ENCODE measurements around the gene LPP. TPM values are rescaled to one million over a fixed set of nuclear protein-coding genes. Genes with fewer than 3 reads are reported as not detected.

The LPP gene
- total and polyA plus RNA-seq, 10 of the 15 experiments (the other 5 are each of a cell fraction or from before 2014, with no cell fraction given) = under 0.01 to 0.62 (median 0.03) TPM

DNA sequence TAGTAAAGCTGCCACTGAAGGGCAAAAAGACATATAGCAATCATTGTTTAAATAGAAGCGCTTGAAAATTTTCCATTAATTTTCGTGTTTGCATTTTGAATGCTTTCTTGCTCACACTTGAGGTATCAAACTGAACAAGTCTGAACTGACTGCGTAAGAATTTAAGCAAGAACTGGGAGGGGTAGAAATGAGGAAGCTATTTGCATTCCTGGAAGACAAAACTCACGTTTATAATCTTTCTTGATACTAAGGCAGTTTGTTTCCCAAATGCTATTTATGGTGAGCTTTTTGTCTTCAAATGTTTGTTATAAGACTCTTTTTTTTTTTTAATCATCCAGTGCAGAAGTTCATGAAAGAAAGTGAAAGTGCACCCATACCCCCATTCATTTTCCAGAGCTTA is 518.0 kb downstream of the LPP start (continued):
- TF ChIP-seq POLR2AphosphoS5 (IDR thresholded peaks at IDR 0.05; ENCODE audit: low read length) = no peak

DNA sequence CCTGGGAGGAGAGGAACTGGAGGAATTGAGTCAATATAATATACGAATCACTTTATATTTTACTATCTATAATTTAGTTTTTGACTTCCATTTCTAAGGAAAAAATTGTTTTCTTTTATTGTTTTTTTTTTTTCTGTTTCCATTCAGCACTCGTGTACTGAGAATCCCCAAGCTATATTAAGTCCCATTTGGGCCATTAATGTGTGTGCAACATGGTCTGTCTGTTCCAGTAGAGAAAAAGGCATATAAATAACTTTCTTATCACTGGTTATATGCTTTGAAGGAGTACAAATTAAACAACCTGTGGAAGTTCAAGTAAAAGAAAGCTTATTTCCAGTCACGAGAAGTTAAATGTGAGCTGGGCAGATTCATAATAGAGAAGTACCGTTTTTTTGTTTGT is 518.9 kb downstream of the LPP start:
- no peaks in the 10 kb centered on the region for H3K9me3 ChIP-seq (replicated peaks; ENCODE audit: control insufficient read depth, insufficient read depth, low read length)
- H3K79me2 ChIP-seq (ENCODE audit: control insufficient read depth, insufficient read depth, low read length) = no peaks in the 10 kb centered on the region
- H3K27me3 ChIP-seq (replicated peaks in 1 of 2; ENCODE audit: control insufficient read depth in 2 of 2, insufficient read depth in 2 of 2, low read length in 1 of 2) = no peaks in the 10 kb centered on the region; a peak in 1 of 4 replicates
- ChIA-PET POLR2A (interaction anchor here (0.5 kb wide), 1 partner anchor 50 kb away, joined by 3 read pairs; no protein-coding TSS in a partner anchor), SMC1A (ENCODE audit: uncharacterized antibody, unreplicated experiment) (no interaction called here), RAD21 (ENCODE audit: unreplicated experiment) (no interaction called here), CTCF (interaction anchor here (0.7 to 2.2 kb wide), 3 partner anchors 24 to 933 kb away, joined by 3 to 9 read pairs (median 4); no protein-coding TSS in a partner anchor)
- in situ Hi-C loops (cut with MboI) = no loop called here
- H3K4me3 ChIP-seq = no peak overlapping the region
- no peak for DNase-seq (ENCODE audit: low read depth, low spot score)
- no TSS peak for BruUV-seq (replicated peaks)
- H3K36me3 ChIP-seq (ENCODE audit: control insufficient read depth in 2 of 2, insufficient read depth in 2 of 2, low read length in 1 of 2) = no peaks in the 10 kb centered on the region
- H4K20me1 ChIP-seq (ENCODE audit: control insufficient read depth, insufficient read depth) = no peaks in the 10 kb centered on the region
- H2AFZ ChIP-seq (ENCODE audit: control insufficient read depth, low read depth, low read length) = no peak overlapping the region
- WGBS (ENCODE audit: insufficient coverage, insufficient replicate concordance, low lambda C conversion rate, missing lambda C conversion rate) = 11% methylated on average over 4 of the region's 4 CpGs
- H3K4me2 ChIP-seq (ENCODE audit: control insufficient read depth, insufficient read depth) = no peak overlapping the region
- H3K9ac ChIP-seq (ENCODE audit: control insufficient read depth, insufficient read depth, low read length) = no peak overlapping the region
- no peak for ATAC-seq
- intact Hi-C loops (cut with micrococcal nuclease; ENCODE audit: unreplicated experiment) = no loop called here
- H3K27ac ChIP-seq (ENCODE audit: control insufficient read depth, insufficient read depth) = no peak overlapping the region
- H3K4me1 ChIP-seq (ENCODE audit: control insufficient read depth, insufficient read depth, low read length) = no peaks in the 10 kb centered on the region
- no peak for FAIRE-seq
- TF ChIP-seq NFIC (IDR thresholded peaks at IDR 0.05; ENCODE audit: low read depth, low read length) = no peak
- TF ChIP-seq, protein P1, sequence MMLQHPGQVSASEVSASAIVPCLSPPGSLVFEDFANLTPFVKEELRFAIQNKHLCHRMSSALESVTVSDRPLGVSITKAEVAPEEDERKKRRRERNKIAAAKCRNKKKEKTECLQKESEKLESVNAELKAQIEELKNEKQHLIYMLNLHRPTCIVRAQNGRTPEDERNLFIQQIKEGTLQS (IDR thresholded peaks at IDR 0.05; ENCODE audit: borderline replicate concordance, extremely low read depth, low read depth, low read length) = no peak
- TF ChIP-seq POU2F2 (IDR thresholded peaks at IDR 0.05; ENCODE audit: borderline replicate concordance, low read depth, low read length) = no peak
- no peak for TF ChIP-seq HDAC2 (IDR thresholded peaks at IDR 0.05)
- no peak for TF ChIP-seq MXI1 (IDR thresholded peaks at IDR 0.05; ENCODE audit: low read depth, low read length)
- TF ChIP-seq TCF12 (IDR thresholded peaks at IDR 0.05; ENCODE audit: low read depth, low read length) = no peak
- no peak for TF ChIP-seq BACH1 (IDR thresholded peaks at IDR 0.05; ENCODE audit: borderline replicate concordance)
- TF ChIP-seq NFYB (IDR thresholded peaks at IDR 0.05; ENCODE audit: insufficient read depth, low read depth, low read length) = no peak
- TF ChIP-seq SUZ12 (IDR thresholded peaks at IDR 0.05; ENCODE audit: unreplicated experiment) = no peak
- TF ChIP-seq EZH2 (IDR thresholded peaks at IDR 0.05; ENCODE audit: borderline replicate concordance, control insufficient read depth, low read depth, low read length) = no peak
- no peak for TF ChIP-seq CBX3 (IDR thresholded peaks at IDR 0.05; ENCODE audit: borderline replicate concordance, low read depth)
- TF ChIP-seq ZNF384 (IDR thresholded peaks at IDR 0.05; ENCODE audit: borderline replicate concordance, low read depth, low read length) = no peak
- TF ChIP-seq, protein P2, sequence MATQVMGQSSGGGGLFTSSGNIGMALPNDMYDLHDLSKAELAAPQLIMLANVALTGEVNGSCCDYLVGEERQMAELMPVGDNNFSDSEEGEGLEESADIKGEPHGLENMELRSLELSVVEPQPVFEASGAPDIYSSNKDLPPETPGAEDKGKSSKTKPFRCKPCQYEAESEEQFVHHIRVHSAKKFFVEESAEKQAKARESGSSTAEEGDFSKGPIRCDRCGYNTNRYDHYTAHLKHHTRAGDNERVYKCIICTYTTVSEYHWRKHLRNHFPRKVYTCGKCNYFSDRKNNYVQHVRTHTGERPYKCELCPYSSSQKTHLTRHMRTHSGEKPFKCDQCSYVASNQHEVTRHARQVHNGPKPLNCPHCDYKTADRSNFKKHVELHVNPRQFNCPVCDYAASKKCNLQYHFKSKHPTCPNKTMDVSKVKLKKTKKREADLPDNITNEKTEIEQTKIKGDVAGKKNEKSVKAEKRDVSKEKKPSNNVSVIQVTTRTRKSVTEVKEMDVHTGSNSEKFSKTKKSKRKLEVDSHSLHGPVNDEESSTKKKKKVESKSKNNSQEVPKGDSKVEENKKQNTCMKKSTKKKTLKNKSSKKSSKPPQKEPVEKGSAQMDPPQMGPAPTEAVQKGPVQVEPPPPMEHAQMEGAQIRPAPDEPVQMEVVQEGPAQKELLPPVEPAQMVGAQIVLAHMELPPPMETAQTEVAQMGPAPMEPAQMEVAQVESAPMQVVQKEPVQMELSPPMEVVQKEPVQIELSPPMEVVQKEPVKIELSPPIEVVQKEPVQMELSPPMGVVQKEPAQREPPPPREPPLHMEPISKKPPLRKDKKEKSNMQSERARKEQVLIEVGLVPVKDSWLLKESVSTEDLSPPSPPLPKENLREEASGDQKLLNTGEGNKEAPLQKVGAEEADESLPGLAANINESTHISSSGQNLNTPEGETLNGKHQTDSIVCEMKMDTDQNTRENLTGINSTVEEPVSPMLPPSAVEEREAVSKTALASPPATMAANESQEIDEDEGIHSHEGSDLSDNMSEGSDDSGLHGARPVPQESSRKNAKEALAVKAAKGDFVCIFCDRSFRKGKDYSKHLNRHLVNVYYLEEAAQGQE (IDR thresholded peaks at IDR 0.05; ENCODE audit: low read depth, low read length) = no peak
- TF ChIP-seq, protein P3, sequence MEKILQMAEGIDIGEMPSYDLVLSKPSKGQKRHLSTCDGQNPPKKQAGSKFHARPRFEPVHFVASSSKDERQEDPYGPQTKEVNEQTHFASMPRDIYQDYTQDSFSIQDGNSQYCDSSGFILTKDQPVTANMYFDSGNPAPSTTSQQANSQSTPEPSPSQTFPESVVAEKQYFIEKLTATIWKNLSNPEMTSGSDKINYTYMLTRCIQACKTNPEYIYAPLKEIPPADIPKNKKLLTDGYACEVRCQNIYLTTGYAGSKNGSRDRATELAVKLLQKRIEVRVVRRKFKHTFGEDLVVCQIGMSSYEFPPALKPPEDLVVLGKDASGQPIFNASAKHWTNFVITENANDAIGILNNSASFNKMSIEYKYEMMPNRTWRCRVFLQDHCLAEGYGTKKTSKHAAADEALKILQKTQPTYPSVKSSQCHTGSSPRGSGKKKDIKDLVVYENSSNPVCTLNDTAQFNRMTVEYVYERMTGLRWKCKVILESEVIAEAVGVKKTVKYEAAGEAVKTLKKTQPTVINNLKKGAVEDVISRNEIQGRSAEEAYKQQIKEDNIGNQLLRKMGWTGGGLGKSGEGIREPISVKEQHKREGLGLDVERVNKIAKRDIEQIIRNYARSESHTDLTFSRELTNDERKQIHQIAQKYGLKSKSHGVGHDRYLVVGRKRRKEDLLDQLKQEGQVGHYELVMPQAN (conservative IDR thresholded peaks at IDR 0.05) = no peak

Data from GM12878 (cell line).